ENCODE measurements around the gene WWOX.

DNA sequence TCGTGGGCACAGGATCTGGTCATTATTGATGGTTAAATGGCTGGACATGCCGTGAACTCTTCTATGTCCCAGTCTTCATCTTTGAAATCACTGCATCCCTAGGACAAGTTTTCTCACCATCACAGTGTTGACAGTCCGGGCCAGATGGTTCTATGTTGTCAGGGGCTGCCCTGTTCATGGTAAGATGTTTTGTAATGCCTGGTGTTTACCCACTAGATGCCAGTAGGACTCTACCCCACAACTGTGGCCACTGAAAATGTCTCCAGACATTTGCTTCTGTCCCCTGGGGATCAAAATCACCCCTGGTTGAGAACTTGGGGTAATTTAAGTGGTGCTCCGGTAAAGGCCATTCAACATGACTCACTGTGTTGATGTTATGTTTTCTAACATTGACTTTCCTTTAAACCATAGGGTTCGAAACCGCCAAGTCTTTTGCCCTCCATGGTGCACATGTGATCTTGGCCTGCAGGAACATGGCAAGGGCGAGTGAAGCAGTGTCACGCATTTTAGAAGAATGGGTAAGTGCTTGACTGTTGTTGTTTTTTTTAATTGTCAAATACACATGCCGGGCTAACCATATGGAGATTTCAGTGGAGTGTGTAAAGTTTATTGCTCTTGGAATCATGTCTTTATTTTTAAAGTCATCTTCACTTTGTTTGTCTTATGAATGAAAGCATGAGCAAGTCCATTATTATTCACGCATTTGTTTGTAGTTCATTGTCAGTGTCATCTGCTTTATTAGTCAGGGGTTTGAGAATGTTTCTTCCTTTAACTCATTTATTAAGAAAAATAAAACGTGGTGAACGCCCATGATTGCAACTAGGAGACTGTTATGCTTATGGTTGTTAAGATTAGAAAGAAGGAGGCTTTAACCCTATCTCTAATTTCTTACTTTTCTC lies 64.6 kb downstream of the WWOX start:
- no peak for TF ChIP-seq POLR2AphosphoS5 (IDR thresholded peaks at IDR 0.05)
- TF ChIP-seq EP300 (conservative IDR thresholded peaks at IDR 0.05; ENCODE audit: poor library complexity, severe bottlenecking) = no peak
- TF ChIP-seq, protein P1, sequence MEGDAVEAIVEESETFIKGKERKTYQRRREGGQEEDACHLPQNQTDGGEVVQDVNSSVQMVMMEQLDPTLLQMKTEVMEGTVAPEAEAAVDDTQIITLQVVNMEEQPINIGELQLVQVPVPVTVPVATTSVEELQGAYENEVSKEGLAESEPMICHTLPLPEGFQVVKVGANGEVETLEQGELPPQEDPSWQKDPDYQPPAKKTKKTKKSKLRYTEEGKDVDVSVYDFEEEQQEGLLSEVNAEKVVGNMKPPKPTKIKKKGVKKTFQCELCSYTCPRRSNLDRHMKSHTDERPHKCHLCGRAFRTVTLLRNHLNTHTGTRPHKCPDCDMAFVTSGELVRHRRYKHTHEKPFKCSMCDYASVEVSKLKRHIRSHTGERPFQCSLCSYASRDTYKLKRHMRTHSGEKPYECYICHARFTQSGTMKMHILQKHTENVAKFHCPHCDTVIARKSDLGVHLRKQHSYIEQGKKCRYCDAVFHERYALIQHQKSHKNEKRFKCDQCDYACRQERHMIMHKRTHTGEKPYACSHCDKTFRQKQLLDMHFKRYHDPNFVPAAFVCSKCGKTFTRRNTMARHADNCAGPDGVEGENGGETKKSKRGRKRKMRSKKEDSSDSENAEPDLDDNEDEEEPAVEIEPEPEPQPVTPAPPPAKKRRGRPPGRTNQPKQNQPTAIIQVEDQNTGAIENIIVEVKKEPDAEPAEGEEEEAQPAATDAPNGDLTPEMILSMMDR (IDR thresholded peaks at IDR 0.05; ENCODE audit: poor library complexity, severe bottlenecking) = no peak
- TF ChIP-seq EZH2 (IDR thresholded peaks at IDR 0.05; ENCODE audit: borderline replicate concordance, insufficient read depth, low read length, poor library complexity, severe bottlenecking) = no peak
- TF ChIP-seq SMC3 (conservative IDR thresholded peaks at IDR 0.05; ENCODE audit: poor library complexity) = no peak
- no peak for TF ChIP-seq RAD21 (conservative IDR thresholded peaks at IDR 0.05)

All from neural cell (in vitro differentiated cells).